ENCODE measurements around the gene ZNF219. TPM values are rescaled to one million over a fixed set of nuclear protein-coding genes. Genes with fewer than 3 reads are reported as not detected.

Gene ZNF219
- total RNA-seq, 1 experiment from 2014 or later = 16.6 TPM

- ChIA-PET POLR2A (no interaction called here), RAD21 (ENCODE audit: low non-redundant PET in 1 of 2, low total read pairs in 2 of 2, uncharacterized antibody in 2 of 2, unreplicated experiment in 2 of 2) (no interaction called here), CTCF (interaction anchor here (0.8 to 3.0 kb wide), 6 partner anchors 8 to 190 kb away, joined by 3 to 8 read pairs (median 3); no protein-coding TSS in a partner anchor)
- Histone ChIP-seq H3K27me3 (ENCODE audit: insufficient read depth, low read length) (no peaks in the 10 kb centered on the region), H3K9me3 (ENCODE audit: control insufficient read depth in 1 of 2, insufficient read depth in 1 of 2, low read depth in 1 of 2, low read length in 2 of 2) (no peaks in the 10 kb centered on the region), H3K9ac (ENCODE audit: low read length) (no peak overlapping the region), H3K4me2 (ENCODE audit: low read length) (no peak overlapping the region), H3K4me3 (replicated peaks in 1 of 2; ENCODE audit: low read depth in 1 of 2, low read length in 2 of 2) (no peak overlapping the region), H2AFZ (ENCODE audit: low read depth, low read length, poor library complexity, severe bottlenecking) (no peak overlapping the region), H3K27ac (ENCODE audit: low read depth, low read length) (no peak overlapping the region), H3K9me2 (ENCODE audit: insufficient read depth) (no peaks in the 10 kb centered on the region), H4K20me1 (ENCODE audit: insufficient read depth) (no peaks in the 10 kb centered on the region), H3K79me2 (ENCODE audit: insufficient read depth, low read length) (no peaks in the 10 kb centered on the region), H3K36me3 (ENCODE audit: control insufficient read depth in 1 of 2, insufficient read depth in 2 of 2, low read length in 2 of 2) (no peaks in the 10 kb centered on the region), H3K4me1 (ENCODE audit: control insufficient read depth in 1 of 2, insufficient read depth in 2 of 2, low read length in 2 of 2) (no peaks in the 10 kb centered on the region)
- TF ChIP-seq RAD21 (IDR thresholded peaks at IDR 0.05; ENCODE audit: low read depth) (no peak), SP1 (IDR thresholded peaks at IDR 0.05; ENCODE audit: low read depth) (no peak), SRF (IDR thresholded peaks at IDR 0.05; ENCODE audit: low read depth) (no peak), POLR2AphosphoS5 (IDR thresholded peaks at IDR 0.05; ENCODE audit: low read depth, low read length) (no peak), CBX3 (IDR thresholded peaks at IDR 0.05; ENCODE audit: low read depth) (no peak), MAX (IDR thresholded peaks at IDR 0.05) (no peak), JUND (IDR thresholded peaks at IDR 0.05) (no peak), CEBPB (IDR thresholded peaks at IDR 0.05; ENCODE audit: low read depth) (no peak), EGR1 (IDR thresholded peaks at IDR 0.05; ENCODE audit: low read depth) (no peak), EZH2phosphoT487 (IDR thresholded peaks at IDR 0.05; ENCODE audit: borderline replicate concordance) (no peak), TCF7L2 (IDR thresholded peaks at IDR 0.05; ENCODE audit: borderline replicate concordance, extremely low read depth, insufficient read depth, insufficient read length) (no peak), ZNF274 (IDR thresholded peaks at IDR 0.05; ENCODE audit: low read depth, low read length) (no peak), ZFX (IDR thresholded peaks at IDR 0.05) (no peak)
- ATAC-seq = no peak
- no TSS peak for BruUV-seq (replicated peaks)
- DNase-seq (ENCODE audit: low read depth, low spot score) = no peak
- intact Hi-C loops (cut with micrococcal nuclease) = no loop called here
These were observed 51.1 kb downstream of the ZNF219 start for GRCh38 chr14:21047378-21047781.

Data from HCT116 (cell line).